MCF 10A (cell line): ENCODE results near the gene PIK3AP1. TPM values are rescaled to one million over a fixed set of nuclear protein-coding genes. Genes with fewer than 3 reads are reported as not detected.

ENCODE experiments used
- BruUV-seq: library from RNA; stranded (reverse); fragments of 400-500 nt; replicated peaks from 2 replicates; lab custom pipeline; 2021; lab: Mats Ljungman, UMichigan
- CTCF ChIA-PET: fragments of 300-600 bp; sonication (Branson Sonifier 250); formaldehyde crosslinking; extraction: SDS; loops from one replicate; lab custom pipeline; 2021; ENCODE audit warnings: antibody characterized with exemption, inconsistent platforms; lab: Yijun Ruan, JAX
- POLR2A ChIA-PET: fragments of 300-600, 350-650 bp; sonication (Branson Sonifier 250); formaldehyde crosslinking; extraction: SDS; loops from one replicate; lab custom pipeline; 2020; ENCODE audit warnings: antibody characterized with exemption, inconsistent platforms; lab: Yijun Ruan, JAX
- DNase-seq: peaks from one replicate; pipeline ENCODE4 v3.0.0-alpha.2; 2018; ENCODE audit not compliant: unreplicated experiment
- H3K27ac Mint-ChIP-seq: one replicate; pipeline ENCODE4 v1.8.0; 2022; ENCODE audit warnings: mild to moderate bottlenecking, low read depth, mixed read lengths; ENCODE audit not compliant: unreplicated experiment
- H3K27me3 Mint-ChIP-seq: one replicate; pipeline ENCODE4 v1.8.0; 2022; ENCODE audit warnings: mixed read lengths; ENCODE audit not compliant: insufficient read depth, unreplicated experiment
- H3K36me3 Mint-ChIP-seq: one replicate; pipeline ENCODE4 v1.8.0; 2022; ENCODE audit warnings: mild to moderate bottlenecking, moderate library complexity, mixed read lengths; ENCODE audit not compliant: insufficient read depth, unreplicated experiment
- H3K4me1 Mint-ChIP-seq: one replicate; pipeline ENCODE4 v1.8.0; 2022; ENCODE audit warnings: mixed read lengths; ENCODE audit not compliant: insufficient read depth, unreplicated experiment
- H3K4me3 Mint-ChIP-seq: one replicate; pipeline ENCODE4 v1.8.0; 2022; ENCODE audit warnings: mild to moderate bottlenecking, moderate library complexity, mixed read lengths; ENCODE audit not compliant: unreplicated experiment
- H3K9me3 Mint-ChIP-seq: one replicate; pipeline ENCODE4 v1.8.0; 2022; ENCODE audit warnings: mixed read lengths; ENCODE audit not compliant: unreplicated experiment
- intact Hi-C: fragments of 100-400 bp; cut with micrococcal nuclease; formaldehyde crosslinking; loops from 2 replicates; pipeline ENCODE4 v1.14.1; 2022
- total RNA-seq: library from RNA; stranded (reverse); gene quantifications from 2 replicates; pipeline ENCODE4 v1.2.3, GENCODE V29; 2022
- TF ChIP-seq, protein P1 (sequence below): fragments of 200-600 bp; IDR thresholded peaks from one replicate; pipeline ENCODE4 v1.8.0; 2022; ENCODE audit warnings: antibody characterized with exemption, mild to moderate bottlenecking; ENCODE audit not compliant: unreplicated experiment

PIK3AP1 gene
- total RNA-seq, 1 experiment from 2014 or later = not detected

DNA sequence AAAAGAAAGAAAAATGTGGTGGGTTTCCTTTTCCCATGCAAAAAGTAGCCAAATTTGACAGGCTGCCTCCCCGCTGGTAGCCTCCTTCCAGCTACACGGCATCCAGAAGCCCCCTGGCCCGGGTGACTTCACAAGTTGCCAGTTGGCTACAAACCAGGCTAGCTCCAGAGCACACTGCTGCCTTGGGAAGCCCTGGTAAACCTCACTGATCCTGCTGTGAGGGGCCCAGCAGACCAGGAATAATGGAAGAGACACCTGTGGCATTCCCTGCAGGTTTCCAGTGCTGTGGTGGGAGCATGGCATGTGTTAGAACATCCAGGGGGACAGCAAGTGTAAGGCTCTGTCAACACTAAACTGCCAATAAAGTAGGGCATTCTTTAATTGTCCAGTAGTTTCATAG, 77.8 kb downstream of the PIK3AP1 start:
- intact Hi-C loops = loop anchor here (5.0 to 10.0 kb wide), 3 partner anchors 100 to 392 kb away; no protein-coding TSS in a partner anchor
- DNase-seq = no peak
- ChIA-PET POLR2A (interaction anchor here (0.7 kb wide), 1 partner anchor 96 kb away, joined by 4 read pairs; no protein-coding TSS in a partner anchor), CTCF (interaction anchor here (0.6 to 2.3 kb wide), 2 partner anchors 8 to 429 kb away, joined by 3 to 14 read pairs; no protein-coding TSS in a partner anchor)
- Mint-ChIP-seq H3K4me3 (no peak overlapping the region), H3K4me1 (peaks cover 6% of the 10 kb centered on the region), H3K36me3 (no peaks in the 10 kb centered on the region), H3K27ac (no peak overlapping the region), H3K27me3 (no peaks in the 10 kb centered on the region), H3K9me3 (no peaks in the 10 kb centered on the region)
- no TSS peak for BruUV-seq
- TF ChIP-seq, protein P1, sequence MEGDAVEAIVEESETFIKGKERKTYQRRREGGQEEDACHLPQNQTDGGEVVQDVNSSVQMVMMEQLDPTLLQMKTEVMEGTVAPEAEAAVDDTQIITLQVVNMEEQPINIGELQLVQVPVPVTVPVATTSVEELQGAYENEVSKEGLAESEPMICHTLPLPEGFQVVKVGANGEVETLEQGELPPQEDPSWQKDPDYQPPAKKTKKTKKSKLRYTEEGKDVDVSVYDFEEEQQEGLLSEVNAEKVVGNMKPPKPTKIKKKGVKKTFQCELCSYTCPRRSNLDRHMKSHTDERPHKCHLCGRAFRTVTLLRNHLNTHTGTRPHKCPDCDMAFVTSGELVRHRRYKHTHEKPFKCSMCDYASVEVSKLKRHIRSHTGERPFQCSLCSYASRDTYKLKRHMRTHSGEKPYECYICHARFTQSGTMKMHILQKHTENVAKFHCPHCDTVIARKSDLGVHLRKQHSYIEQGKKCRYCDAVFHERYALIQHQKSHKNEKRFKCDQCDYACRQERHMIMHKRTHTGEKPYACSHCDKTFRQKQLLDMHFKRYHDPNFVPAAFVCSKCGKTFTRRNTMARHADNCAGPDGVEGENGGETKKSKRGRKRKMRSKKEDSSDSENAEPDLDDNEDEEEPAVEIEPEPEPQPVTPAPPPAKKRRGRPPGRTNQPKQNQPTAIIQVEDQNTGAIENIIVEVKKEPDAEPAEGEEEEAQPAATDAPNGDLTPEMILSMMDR = no peak

DNA sequence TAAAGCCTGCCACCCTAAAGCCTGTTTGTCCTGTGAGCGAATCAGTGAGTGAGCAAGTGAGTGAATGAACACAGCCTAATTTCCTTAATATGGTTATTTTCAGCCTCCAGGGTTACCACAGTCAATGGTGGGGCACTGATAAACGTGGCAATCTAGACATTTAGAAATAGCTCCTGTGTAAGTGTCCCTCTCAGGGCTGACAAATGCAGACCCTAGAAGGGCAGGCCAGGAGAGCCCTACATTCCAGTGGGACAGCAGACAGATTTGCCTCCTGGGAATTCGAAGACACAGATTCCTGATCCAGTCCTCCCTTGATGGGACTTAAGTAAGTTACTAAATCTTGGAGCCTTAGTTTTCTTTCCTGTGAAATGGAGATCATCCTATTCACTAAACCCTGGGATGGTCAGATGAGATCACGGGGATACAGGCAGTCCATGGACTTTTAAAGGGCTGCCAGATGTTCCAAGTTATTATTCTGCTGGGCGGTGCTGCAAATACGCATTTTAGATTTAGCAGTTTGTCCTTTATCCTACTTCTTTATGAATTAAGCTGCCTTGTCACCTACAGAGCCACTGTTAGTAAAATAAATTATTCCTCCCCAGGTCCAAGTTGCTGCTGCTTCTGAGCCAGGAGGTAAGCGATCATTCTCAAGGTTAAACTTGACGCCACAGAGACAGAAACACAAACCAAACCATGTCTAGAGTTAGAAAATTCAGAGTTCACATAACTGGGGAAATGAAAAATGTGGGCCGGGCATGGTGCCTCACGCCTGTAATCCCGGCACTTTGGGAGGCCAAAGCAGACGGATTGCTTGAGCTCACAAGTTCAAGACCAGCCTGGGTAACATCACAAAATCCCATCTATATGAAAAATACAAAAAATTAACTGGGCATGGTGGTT, 78.7 kb downstream of the PIK3AP1 start:
- Mint-ChIP-seq H3K4me3 (no peak overlapping the region), H3K27me3 (no peaks in the 10 kb centered on the region), H3K9me3 (no peaks in the 10 kb centered on the region), H3K4me1 (peaks cover 6% of the 10 kb centered on the region), H3K27ac (no peak overlapping the region), H3K36me3 (no peaks in the 10 kb centered on the region)
- intact Hi-C loops = loop anchor here (1.0 to 10.0 kb wide), 4 partner anchors 101 to 393 kb away; no protein-coding TSS in a partner anchor
- ChIA-PET CTCF (interaction anchor here (0.5 to 2.3 kb wide), 33 partner anchors 9 to 1156 kb away, joined by 3 to 14 read pairs (median 4); no protein-coding TSS in a partner anchor), POLR2A (interaction anchor here (1.0 to 1.2 kb wide), 2 partner anchors 11 to 146 kb away, joined by 4 read pairs; no protein-coding TSS in a partner anchor)
- BruUV-seq = no TSS peak
- DNase-seq = no peak
- TF ChIP-seq, protein P1 = no peak

DNA sequence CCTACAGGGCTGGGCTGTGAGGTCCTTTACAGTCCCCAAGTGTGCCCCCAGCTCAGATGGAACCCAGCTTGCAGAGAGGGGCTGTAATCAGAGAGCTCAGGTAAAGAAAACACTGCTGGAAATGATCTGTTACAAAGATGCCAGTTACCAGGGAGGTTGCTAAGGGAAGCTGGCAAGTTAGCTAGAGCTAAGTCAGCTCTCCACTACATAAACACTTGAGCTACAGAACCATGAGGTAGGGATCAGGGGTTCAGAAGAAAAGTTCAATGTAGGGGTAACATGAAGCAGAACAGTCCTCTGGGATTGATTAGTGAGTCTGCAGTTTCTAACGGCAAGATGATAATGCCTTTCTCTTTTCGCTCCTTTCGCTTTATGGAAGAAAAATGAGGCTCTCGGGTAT, 80.4 kb downstream of the PIK3AP1 start:
- no peaks in the 10 kb centered on the region for H3K9me3 Mint-ChIP-seq
- intact Hi-C loops = loop anchor here (5.0 to 10.0 kb wide), 3 partner anchors 102 to 395 kb away; no protein-coding TSS in a partner anchor
- CTCF ChIA-PET = interaction anchor here (0.6 to 2.3 kb wide), 21 partner anchors 12 to 595 kb away, joined by 3 to 9 read pairs (median 4); no protein-coding TSS in a partner anchor
- POLR2A ChIA-PET = interaction anchor here (1.0 kb wide), 1 partner anchor 272 kb away, joined by 6 read pairs; no protein-coding TSS in a partner anchor
- H3K4me1 Mint-ChIP-seq = peaks cover 6% of the 10 kb centered on the region
- no peaks in the 10 kb centered on the region for H3K36me3 Mint-ChIP-seq
- H3K4me3 Mint-ChIP-seq = no peak overlapping the region
- no peak for DNase-seq
- no TSS peak for BruUV-seq
- H3K27ac Mint-ChIP-seq = no peak overlapping the region
- H3K27me3 Mint-ChIP-seq = no peaks in the 10 kb centered on the region
- TF ChIP-seq, protein P1 = no peak

DNA sequence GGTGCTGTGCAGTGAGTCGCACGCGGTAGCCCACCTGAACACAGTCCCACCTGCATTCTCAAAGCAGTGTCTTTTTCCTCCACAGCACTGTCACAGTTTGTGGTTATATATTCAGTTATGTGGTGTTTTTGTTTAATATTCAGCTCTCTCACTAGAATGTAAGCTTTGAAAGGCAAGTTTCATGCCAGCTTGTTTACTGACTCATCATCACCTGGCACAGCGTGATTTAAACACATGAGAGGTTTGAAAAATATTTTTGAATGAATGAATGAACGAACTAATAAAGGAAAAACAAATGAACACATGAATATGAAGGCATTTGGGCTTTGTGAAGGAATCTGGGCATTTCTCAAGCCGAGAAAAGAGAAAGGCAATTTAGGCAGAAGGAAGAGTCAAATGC, 81.6 kb downstream of the PIK3AP1 start:
- Mint-ChIP-seq H3K27ac (no peak overlapping the region), H3K27me3 (no peaks in the 10 kb centered on the region), H3K9me3 (no peaks in the 10 kb centered on the region), H3K4me3 (no peak overlapping the region), H3K36me3 (no peaks in the 10 kb centered on the region), H3K4me1 (peaks cover 6% of the 10 kb centered on the region)
- CTCF ChIA-PET = interaction anchor here (0.6 to 1.7 kb wide), 7 partner anchors 12 to 523 kb away, joined by 3 to 9 read pairs (median 3); no protein-coding TSS in a partner anchor
- POLR2A ChIA-PET = interaction anchor here (0.5 to 1.1 kb wide), 2 partner anchors 15 to 523 kb away, joined by 3 read pairs; no protein-coding TSS in a partner anchor
- no TSS peak for BruUV-seq
- intact Hi-C loops = no loop called here
- DNase-seq = peak; percentile 24
- TF ChIP-seq, protein P1 = no peak
